ENCODE data around the gene ANKRD16. TPM values are rescaled to one million over a fixed set of nuclear protein-coding genes. Genes with fewer than 3 reads are reported as not detected.

The ANKRD16 gene
- total and polyA plus RNA-seq, 2 of the 13 experiments (the other 11 are each of a cell fraction or from before 2014, with no cell fraction given) = 8.0 to 11.4 TPM

DNA sequence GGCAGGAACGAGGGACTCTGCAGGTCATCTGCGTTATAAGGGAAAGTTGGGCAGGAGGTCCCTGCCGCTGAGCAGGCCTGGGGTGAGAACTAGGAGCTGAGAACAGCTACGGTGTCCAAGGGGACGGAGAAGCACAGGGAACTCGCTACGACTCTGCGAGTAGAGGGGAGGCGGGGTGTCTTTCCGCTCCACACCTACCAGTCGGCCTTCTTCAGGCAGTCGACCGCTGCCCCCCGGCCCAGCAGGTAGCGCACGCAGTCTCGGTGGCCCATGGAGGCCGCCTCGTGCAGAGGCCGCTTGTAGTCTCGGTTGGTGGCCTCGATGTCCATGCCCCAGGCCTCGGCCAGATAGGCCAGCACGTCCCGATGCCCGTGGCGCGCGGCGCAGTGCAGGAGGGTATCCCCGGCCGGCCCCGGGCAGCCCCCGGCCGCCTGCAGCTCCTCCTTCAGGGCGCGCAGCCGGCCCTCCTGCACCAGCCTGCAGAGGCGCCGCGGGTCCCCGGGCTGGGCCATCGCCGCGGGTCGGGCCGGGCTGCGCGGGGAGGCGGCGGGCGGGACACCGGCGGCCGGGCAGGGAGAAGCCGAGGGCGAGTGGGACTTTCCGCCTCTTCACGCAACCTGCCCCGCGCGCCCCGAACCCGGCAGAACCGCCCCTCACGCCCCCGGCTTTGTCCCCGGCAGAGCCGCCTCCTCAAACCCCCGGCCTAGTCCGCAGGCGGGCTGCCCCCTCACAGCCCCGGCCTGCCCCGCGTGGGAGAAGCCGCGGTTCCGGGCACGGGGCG, 660 bp downstream of the ANKRD16 start (continued):
- TF ChIP-seq ZNF251 (CRISPR knock-in tag; IDR thresholded peaks at IDR 0.05) (no peak), ZFP90 (CRISPR knock-in tag; IDR thresholded peaks at IDR 0.05; ENCODE audit: borderline replicate concordance) (peak; percentile 26; the same call in 1 of the 2 replicates), ZNF546 (CRISPR knock-in tag; conservative IDR thresholded peaks at IDR 0.05) (no peak), STAT6 (CRISPR knock-in tag; IDR thresholded peaks at IDR 0.05; ENCODE audit: borderline replicate concordance) (no peak), RXRB (CRISPR knock-in tag; IDR thresholded peaks at IDR 0.05; ENCODE audit: borderline replicate concordance) (0 out of 2 replicates have a peak, but pooled peaks have one; percentile 13), ZNF563 (CRISPR knock-in tag; IDR thresholded peaks at IDR 0.05) (no peak), ZNF598 (CRISPR knock-in tag; IDR thresholded peaks at IDR 0.05; ENCODE audit: borderline replicate concordance) (no peak), CCDC6 (CRISPR knock-in tag; IDR thresholded peaks at IDR 0.05) (no peak), LCORL (IDR thresholded peaks at IDR 0.05) (no peak), LCORL (CRISPR knock-in tag; IDR thresholded peaks at IDR 0.05) (peak; percentile 18; the same call in 1 of the 2 replicates), HCFC1 (IDR thresholded peaks at IDR 0.05; ENCODE audit: low read depth, low read length) (no peak), ZFYVE20 (CRISPR knock-in tag; IDR thresholded peaks at IDR 0.05; ENCODE audit: borderline replicate concordance, low read depth) (peak; percentile 72; the same call in 1 of the 2 replicates), ZNF431 (CRISPR knock-in tag; IDR thresholded peaks at IDR 0.05; ENCODE audit: borderline replicate concordance, low read depth) (no peak), ARNTL (CRISPR knock-in tag; IDR thresholded peaks at IDR 0.05) (no peak), ZNF891 (CRISPR knock-in tag; IDR thresholded peaks at IDR 0.05) (0 out of 2 replicates have a peak, but pooled peaks have one; percentile 31), ZNF331 (CRISPR knock-in tag; IDR thresholded peaks at IDR 0.05) (0 out of 2 replicates have a peak, but pooled peaks have one; percentile 26), YY1 (IDR thresholded peaks at IDR 0.05; ENCODE audit: insufficient read depth, insufficient replicate concordance, low read depth, low read length) (peak; percentile 25), BRD4 (CRISPR knock-in tag; IDR thresholded peaks at IDR 0.05) (no peak)
- TF ChIP-seq, protein P1, sequence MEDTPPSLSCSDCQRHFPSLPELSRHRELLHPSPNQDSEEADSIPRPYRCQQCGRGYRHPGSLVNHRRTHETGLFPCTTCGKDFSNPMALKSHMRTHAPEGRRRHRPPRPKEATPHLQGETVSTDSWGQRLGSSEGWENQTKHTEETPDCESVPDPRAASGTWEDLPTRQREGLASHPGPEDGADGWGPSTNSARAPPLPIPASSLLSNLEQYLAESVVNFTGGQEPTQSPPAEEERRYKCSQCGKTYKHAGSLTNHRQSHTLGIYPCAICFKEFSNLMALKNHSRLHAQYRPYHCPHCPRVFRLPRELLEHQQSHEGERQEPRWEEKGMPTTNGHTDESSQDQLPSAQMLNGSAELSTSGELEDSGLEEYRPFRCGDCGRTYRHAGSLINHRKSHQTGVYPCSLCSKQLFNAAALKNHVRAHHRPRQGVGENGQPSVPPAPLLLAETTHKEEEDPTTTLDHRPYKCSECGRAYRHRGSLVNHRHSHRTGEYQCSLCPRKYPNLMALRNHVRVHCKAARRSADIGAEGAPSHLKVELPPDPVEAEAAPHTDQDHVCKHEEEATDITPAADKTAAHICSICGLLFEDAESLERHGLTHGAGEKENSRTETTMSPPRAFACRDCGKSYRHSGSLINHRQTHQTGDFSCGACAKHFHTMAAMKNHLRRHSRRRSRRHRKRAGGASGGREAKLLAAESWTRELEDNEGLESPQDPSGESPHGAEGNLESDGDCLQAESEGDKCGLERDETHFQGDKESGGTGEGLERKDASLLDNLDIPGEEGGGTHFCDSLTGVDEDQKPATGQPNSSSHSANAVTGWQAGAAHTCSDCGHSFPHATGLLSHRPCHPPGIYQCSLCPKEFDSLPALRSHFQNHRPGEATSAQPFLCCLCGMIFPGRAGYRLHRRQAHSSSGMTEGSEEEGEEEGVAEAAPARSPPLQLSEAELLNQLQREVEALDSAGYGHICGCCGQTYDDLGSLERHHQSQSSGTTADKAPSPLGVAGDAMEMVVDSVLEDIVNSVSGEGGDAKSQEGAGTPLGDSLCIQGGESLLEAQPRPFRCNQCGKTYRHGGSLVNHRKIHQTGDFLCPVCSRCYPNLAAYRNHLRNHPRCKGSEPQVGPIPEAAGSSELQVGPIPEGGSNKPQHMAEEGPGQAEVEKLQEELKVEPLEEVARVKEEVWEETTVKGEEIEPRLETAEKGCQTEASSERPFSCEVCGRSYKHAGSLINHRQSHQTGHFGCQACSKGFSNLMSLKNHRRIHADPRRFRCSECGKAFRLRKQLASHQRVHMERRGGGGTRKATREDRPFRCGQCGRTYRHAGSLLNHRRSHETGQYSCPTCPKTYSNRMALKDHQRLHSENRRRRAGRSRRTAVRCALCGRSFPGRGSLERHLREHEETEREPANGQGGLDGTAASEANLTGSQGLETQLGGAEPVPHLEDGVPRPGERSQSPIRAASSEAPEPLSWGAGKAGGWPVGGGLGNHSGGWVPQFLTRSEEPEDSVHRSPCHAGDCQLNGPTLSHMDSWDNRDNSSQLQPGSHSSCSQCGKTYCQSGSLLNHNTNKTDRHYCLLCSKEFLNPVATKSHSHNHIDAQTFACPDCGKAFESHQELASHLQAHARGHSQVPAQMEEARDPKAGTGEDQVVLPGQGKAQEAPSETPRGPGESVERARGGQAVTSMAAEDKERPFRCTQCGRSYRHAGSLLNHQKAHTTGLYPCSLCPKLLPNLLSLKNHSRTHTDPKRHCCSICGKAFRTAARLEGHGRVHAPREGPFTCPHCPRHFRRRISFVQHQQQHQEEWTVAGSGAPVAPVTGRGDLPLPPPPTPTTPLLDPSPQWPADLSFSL (CRISPR knock-in tag; IDR thresholded peaks at IDR 0.05) = no peak
- TF ChIP-seq, protein P2, sequence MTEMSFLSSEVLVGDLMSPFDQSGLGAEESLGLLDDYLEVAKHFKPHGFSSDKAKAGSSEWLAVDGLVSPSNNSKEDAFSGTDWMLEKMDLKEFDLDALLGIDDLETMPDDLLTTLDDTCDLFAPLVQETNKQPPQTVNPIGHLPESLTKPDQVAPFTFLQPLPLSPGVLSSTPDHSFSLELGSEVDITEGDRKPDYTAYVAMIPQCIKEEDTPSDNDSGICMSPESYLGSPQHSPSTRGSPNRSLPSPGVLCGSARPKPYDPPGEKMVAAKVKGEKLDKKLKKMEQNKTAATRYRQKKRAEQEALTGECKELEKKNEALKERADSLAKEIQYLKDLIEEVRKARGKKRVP (CRISPR knock-in tag; IDR thresholded peaks at IDR 0.05) = no peak
